Body of pancreas (tissue), 4 donors: ENCODE results near the gene ATG16L2. TPM values are rescaled to one million over a fixed set of nuclear protein-coding genes. Genes with fewer than 3 reads are reported as not detected.

ENCODE experiments used
- ATAC-seq: fragments of 150-250 bp; one replicate; pipeline ENCODE4 v1.9.1; 2016
- DNase-seq, 4 donors: peaks; one replicate each; pipeline ENCODE4 v3.0.0-alpha.2; 2019
- H3K27ac ChIP-seq, 4 donors: fragments of 200-600 bp; sonication (generic); 1 replicate in 3 of 4; 2 replicates in 1 of 4; pipeline versions ENCODE4 v1.5.1 to v1.6.1; 2016 to 2019; ENCODE audit warnings: mild to moderate bottlenecking in 1 of 4, mixed read lengths in 1 of 4, moderate library complexity in 1 of 4
- H3K27me3 ChIP-seq, 2 donors: fragments of 200-600 bp; sonication (generic); one replicate each; pipeline ENCODE4 v1.6.0; 2016; ENCODE audit warnings: mild to moderate bottlenecking in 1 of 2
- H3K36me3 ChIP-seq, 2 donors: fragments of 200-600 bp; sonication (generic); replicated peaks in 1 of 2; 2 replicates each; pipeline ENCODE4 v1.5.1; 2016; ENCODE audit warnings: low read depth in 2 of 2; ENCODE audit not compliant: insufficient read depth in 1 of 2
- H3K4me1 ChIP-seq: fragments of 200-600 bp; sonication (generic); one replicate; pipeline ENCODE4 v1.6.0; 2016
- H3K4me3 ChIP-seq, 2 donors: fragments of 200-600 bp; sonication (generic); 1 replicate in 1 of 2; 2 replicates in 1 of 2; pipeline ENCODE4 v1.5.1; 2016 to 2019
- H3K9me3 ChIP-seq, 3 donors: fragments of 200-600 bp; sonication (generic); 1 replicate in 2 of 3; 2 replicates in 1 of 3; pipeline ENCODE4 v1.5.1; 2016
- POLR2A ChIP-seq, 3 donors: fragments of 450-650 bp; IDR thresholded peaks; one replicate each; pipeline ENCODE4 v1.6.1; 2016; ENCODE audit warnings: antibody characterized with exemption in 3 of 3, mild to moderate bottlenecking in 2 of 3
- WGBS, 2 donors: methylation state at CpG; one replicate each; pipeline ENCODE4 v1.1.5; 2017; 5-methylcytosine and 5-hydroxymethylcytosine counted together
- intact Hi-C: fragments of 100-400 bp; cut with DNase I; formaldehyde crosslinking; loops from one replicate; pipeline ENCODE4 v1.15.1; 2023
- total RNA-seq, 2 donors: library from RNA; depleted of rRNA; stranded (reverse); fragments of >200 nt; gene quantifications; one replicate each; pipeline ENCODE4 v1.1.0, GENCODE V29; 2016
- TF ChIP-seq, protein P1 (sequence below), 7 experiments: fragments of 450-650 bp in 4 of 7; fragments of 200-600 bp in 3 of 7; sonication (generic) in 3 of 7; IDR thresholded peaks; one replicate each; pipeline ENCODE4 v1.5.1; 2016 to 2019; ENCODE audit warnings: antibody characterized with exemption in 7 of 7

ATG16L2 gene
- total RNA-seq, 2 donors from 2014 or later: 27.5 to 28.3 TPM

DNA sequence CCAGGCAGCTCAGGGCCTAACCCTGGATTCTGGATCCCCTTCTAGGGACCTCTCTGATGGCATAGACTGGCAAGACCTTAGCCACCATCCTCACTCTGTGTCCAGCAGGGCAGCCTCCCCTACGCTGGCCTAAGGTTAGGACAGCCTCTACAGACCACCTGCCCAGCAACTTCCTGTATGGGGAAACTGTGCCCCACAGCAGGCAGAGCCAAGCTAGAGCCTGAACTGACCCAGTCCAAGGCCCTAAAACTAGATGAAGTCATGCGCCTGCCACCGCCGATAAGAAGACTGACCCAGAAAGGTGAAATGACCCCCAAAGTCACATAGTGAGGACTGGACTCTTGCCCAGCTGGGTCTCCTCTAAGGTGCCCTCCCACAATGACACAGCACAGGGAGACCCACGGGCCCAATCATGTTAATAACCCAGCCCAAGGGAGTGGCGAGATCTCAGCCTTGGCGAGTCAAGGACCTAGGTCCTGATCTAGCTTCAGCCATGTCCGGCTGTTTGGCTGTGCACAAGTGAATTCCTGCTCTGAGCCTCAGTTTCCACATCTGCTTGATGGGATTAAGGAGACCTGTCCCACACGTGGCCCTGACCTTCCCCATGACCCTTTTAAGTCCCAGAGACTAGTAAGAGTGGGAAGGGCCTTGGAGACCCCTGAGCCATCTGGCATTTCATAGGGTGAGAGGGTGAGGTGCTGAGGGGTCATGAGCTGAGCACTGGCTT is 37.9 kb upstream of the ATG16L2 start:
- H3K36me3 ChIP-seq: no peaks in the 10 kb centered on the region
- no peaks in the 10 kb centered on the region for H3K9me3 ChIP-seq
- 41 to 48% methylated on average over 7 to 9 of the region's 9 CpGs for WGBS, 2 donors
- H3K27ac ChIP-seq: peak overlapping the region; percentile 84 to 97 (median 92)
- no peak for TF ChIP-seq POLR2A (IDR thresholded peaks at IDR 0.05)
- TF ChIP-seq, protein P1, sequence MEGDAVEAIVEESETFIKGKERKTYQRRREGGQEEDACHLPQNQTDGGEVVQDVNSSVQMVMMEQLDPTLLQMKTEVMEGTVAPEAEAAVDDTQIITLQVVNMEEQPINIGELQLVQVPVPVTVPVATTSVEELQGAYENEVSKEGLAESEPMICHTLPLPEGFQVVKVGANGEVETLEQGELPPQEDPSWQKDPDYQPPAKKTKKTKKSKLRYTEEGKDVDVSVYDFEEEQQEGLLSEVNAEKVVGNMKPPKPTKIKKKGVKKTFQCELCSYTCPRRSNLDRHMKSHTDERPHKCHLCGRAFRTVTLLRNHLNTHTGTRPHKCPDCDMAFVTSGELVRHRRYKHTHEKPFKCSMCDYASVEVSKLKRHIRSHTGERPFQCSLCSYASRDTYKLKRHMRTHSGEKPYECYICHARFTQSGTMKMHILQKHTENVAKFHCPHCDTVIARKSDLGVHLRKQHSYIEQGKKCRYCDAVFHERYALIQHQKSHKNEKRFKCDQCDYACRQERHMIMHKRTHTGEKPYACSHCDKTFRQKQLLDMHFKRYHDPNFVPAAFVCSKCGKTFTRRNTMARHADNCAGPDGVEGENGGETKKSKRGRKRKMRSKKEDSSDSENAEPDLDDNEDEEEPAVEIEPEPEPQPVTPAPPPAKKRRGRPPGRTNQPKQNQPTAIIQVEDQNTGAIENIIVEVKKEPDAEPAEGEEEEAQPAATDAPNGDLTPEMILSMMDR (IDR thresholded peaks at IDR 0.05): no peak
- intact Hi-C loops: no loop called here
- peaks cover 98% of the 10 kb centered on the region for H3K4me1 ChIP-seq
- ATAC-seq (no peak), DNase-seq (peak in 1 of 4 donors; percentile 35)
- no peaks in the 10 kb centered on the region for H3K27me3 ChIP-seq
- no peak overlapping the region for H3K4me3 ChIP-seq

DNA sequence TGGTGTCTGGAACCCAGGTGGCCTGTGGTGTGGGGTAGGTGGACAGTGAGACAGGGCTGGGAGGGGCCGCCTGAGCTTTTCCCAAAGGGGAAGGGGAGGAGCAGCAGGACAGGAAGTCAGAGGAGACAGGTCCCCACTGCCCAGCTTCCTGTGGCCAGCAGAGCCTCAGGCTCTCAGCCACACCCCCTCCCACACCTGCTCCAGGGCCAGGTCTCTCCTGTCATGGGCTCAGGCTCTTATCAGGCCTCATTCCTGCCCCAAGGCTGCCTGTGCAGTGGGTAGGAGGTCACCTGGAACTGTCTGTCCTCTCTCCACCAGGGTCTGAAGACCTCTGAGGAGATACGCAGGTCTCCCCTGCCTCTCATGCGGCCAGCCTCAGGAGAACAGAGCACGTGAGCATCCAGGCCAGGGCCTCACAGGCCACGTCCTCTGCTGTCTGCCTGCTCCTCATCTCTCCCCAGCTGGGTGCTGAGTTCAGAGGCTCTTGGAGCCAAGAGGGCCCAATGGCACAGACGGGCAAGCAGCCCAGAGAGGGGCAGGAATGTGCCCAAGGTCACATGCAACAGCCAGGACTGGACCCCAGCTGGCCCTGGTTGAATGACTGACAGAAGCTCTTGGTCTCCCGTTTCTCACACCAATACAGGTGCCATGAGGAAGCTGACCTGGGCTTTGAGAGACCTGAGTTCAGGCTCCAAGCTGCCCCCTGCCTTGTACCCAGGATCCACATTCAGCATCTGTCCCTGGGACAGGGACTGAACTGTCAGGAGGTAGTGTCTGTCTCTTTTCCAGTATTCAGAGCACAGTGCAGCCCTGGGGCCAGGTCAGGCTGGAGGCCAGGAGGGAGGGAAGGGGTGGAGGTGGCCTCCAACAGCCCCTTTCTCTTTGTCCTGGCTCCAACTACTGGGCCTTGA is 37.1 kb upstream of the ATG16L2 start:
- peak; percentile 76 to 89 (median 87) for DNase-seq
- no peaks in the 10 kb centered on the region for H3K9me3 ChIP-seq
- H3K4me3 ChIP-seq: no peak overlapping the region
- peak in 2 of 3 donors; percentile 32 to 51 for TF ChIP-seq POLR2A (IDR thresholded peaks at IDR 0.05)
- TF ChIP-seq, protein P1 (IDR thresholded peaks at IDR 0.05): peak in 1 of 7 experiments; percentile 4
- intact Hi-C loops: no loop called here
- peak overlapping the region; percentile 84 to 97 (median 92) for H3K27ac ChIP-seq
- H3K36me3 ChIP-seq: no peaks in the 10 kb centered on the region
- H3K4me1 ChIP-seq: peaks cover 93% of the 10 kb centered on the region
- WGBS, 2 donors: 7 to 10% methylated on average over 2 to 7 of the region's 7 CpGs
- H3K27me3 ChIP-seq: no peaks in the 10 kb centered on the region
- peak; percentile 52 for ATAC-seq

DNA sequence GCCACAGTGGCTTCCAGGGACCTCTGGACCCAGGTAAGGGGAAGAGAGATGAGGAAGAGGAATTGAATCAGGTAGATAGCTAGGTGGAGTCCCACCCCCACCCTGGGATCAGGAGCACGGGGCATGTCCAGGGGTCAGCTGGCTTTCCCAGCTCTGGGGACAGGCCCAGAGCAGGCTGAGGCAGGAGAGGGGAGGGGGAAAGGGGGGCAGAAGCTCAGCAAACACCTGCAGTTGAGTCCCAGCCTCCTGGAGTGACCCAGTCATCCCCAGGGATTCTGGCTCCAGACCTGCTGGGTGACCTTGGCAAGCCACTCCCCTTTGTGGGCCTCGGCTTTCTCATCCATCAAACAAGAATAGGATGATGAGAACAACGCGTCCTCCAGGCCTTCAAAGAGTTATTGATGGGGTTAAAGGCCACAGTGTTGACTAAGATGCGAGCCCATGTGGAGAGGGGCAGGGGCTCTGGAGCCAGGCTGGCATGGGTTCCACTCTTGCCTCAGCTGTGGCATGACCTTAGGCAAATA is 36.4 kb upstream of the ATG16L2 start:
- peak; percentile 51 for ATAC-seq
- Histone ChIP-seq H3K4me3 (no peak overlapping the region), H3K4me1 (peaks cover 91% of the 10 kb centered on the region), H3K27ac (peak overlapping the region; percentile 84 to 97 (median 92)), H3K36me3 (no peaks in the 10 kb centered on the region), H3K9me3 (no peaks in the 10 kb centered on the region), H3K27me3 (no peaks in the 10 kb centered on the region)
- peak; percentile 80 to 93 (median 87) for DNase-seq
- WGBS, 2 donors: 17 to 29% methylated on average over 5 of the region's 5 CpGs
- TF ChIP-seq, protein P1 (IDR thresholded peaks at IDR 0.05): no peak
- TF ChIP-seq POLR2A (IDR thresholded peaks at IDR 0.05): peak in 1 of 3 donors; percentile 5
- intact Hi-C loops: no loop called here

DNA sequence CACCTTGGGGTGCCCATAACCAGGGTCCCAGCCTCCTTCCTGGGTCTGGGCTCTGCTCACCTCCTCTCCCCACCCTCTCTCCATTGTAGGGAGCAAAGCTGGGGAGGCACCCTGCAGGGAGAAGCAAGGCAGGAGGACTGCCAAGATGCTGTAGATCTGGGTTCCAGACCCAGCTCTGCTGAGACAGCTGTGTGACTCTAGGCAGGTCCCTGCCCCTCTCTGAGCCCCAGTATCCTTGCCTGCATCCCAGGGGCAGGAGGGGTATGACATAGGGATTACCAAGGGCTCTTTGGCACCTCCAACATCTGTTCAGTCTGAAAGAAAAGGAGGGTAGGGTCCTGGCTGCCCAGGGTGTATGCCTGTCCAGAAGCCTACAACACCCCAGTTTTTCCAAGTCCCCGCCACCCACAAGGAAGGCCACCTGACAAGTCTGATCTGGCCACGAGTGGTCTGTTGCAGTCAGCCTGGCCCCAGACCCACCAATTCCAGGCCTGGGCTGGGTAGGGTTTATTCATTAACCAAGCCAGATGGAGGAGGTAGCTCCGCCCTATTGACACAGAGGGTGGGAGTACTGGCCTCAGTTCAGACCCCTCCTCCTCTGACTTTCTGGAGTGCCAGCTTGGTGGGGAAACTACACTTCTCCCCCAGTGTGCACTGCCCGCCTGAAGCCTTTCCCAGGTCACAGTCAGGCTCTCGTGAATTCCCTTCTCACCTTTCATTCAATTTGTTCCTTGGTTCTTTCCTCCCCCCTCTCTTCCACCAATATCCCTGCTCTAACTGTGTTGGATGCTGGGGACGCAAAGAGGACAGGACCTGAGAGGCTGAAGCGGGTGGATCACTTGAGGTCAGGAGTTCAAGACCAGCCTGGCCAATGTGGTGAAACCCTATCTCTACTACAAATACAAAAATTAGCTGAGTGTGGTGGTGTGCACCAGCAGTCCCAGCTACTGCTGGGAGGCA is 35.4 kb upstream of the ATG16L2 start:
- Histone ChIP-seq H3K27ac (peak overlapping the region; percentile 84 to 97 (median 92)), H3K27me3 (no peaks in the 10 kb centered on the region), H3K4me1 (peaks cover 82% of the 10 kb centered on the region), H3K4me3 (no peak overlapping the region), H3K36me3 (no peaks in the 10 kb centered on the region), H3K9me3 (no peaks in the 10 kb centered on the region)
- TF ChIP-seq POLR2A (IDR thresholded peaks at IDR 0.05): peak; percentile 28 to 70 (median 45)
- TF ChIP-seq, protein P1 (IDR thresholded peaks at IDR 0.05): no peak
- WGBS, 2 donors: 24 to 32% methylated on average over 7 of the region's 7 CpGs
- intact Hi-C loops: no loop called here
- peak; percentile 65 to 86 (median 82) for DNase-seq
- peak; percentile 27 for ATAC-seq
